Activated naive CD4-positive, alpha-beta T cell treated with anti-CD3 and anti-CD28 coated beads, Interleukin-2, amount 10 ng/mL, durations not matched to agents 5 hours and 36 hours (primary cell): ENCODE results near the gene ZNF682. TPM values are rescaled to one million over a fixed set of nuclear protein-coding genes. Genes with fewer than 3 reads are reported as not detected.

Experiments
- total RNA-seq, 2 experiments: library from RNA; stranded (reverse); gene quantifications; one replicate each; pipeline ENCODE4 v1.2.3, GENCODE V29; 2021

The ZNF682 gene
- total RNA-seq = 1 to 10 TPM; 7.3 to 8.1 TPM

GRCh38 chr19:20039203-20039723 lies at the start of gene ZNF682:
TSS of gene ZNF682 (minus strand) at chr19:20039505. CDS start at chr19:20039345, 160 bp downstream.

GRCh38 chr19:20077791-20078463 lies 38.6 kb upstream of the ZNF682 start, which contains the start of gene ZNF90:
TSS of gene ZNF90 (plus strand) at chr19:20078000. CDS start at chr19:20078133, 133 bp downstream.

Other genes with a start within 250 kb of the ZNF682 start
- 10 to 100 TPM; 27.8 to 29.6 TPM for gene ZNF506, start 217.8 kb downstream of the ZNF682 start, total RNA-seq
- gene ZNF253, start 173.6 kb downstream of the ZNF682 start, total RNA-seq = 10 to 100 TPM; 20.8 to 22.2 TPM
- 10 to 100 TPM; 13.1 to 14.4 TPM for gene ZNF93, start 138.6 kb downstream of the ZNF682 start, total RNA-seq
- gene ZNF90, start 38.5 kb upstream of the ZNF682 start, total RNA-seq = 1 to 10 TPM; 7.8 to 8.4 TPM
- gene ZNF486, start 127.7 kb upstream of the ZNF682 start, total RNA-seq = 1 to 10 TPM; 8.1 to 9.0 TPM